Epithelial cell of proximal tubule (primary cell): ENCODE results near the gene SHROOM2. TPM values are rescaled to one million over a fixed set of nuclear protein-coding genes. Genes with fewer than 3 reads are reported as not detected.
A peak's percentile ranks its signal among the peaks of the same experiment; 100 is the strongest.

Experiments
- DNase-seq: peaks from one replicate; pipeline ENCODE4 v3.0.0-alpha.2; 2011; ENCODE audit warnings: low read depth
- H3K4me3 ChIP-seq: 2 replicates; pipeline ENCODE4 v1.5.1; 2011; ENCODE audit warnings: low read depth, mild to moderate bottlenecking, low read length
- total RNA-seq: library from RNA; depleted of rRNA; stranded (reverse); fragments of >200 nt; gene quantifications from 2 replicates; pipeline ENCODE4 v1.2.3, GENCODE V29; 2015
- TF ChIP-seq, protein P1 (sequence below): conservative IDR thresholded peaks from 2 replicates; pipeline ENCODE4 v1.5.1; 2012; ENCODE audit warnings: low read depth, mild to moderate bottlenecking, low read length

Gene SHROOM2
- total RNA-seq, 1 donor from 2014 or later = 8.9 TPM

DNA sequence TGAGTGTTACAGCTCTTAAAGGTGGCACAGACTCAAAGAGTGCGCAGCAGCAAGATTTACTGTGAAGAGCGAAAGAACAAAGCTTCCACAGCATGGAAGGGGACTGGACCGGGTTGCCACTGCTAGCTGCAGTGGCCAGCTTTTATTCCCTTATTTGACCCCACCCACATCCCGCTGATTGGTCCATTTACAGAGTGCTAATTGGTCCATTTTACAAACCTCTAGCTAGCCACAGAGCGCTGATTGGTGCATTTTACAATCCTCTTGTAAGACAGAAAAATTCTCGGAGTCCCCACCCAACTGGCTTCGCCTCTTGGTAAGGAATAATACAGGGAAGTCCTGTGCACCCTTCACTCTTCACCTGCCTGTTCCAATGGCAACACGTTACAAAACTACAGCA is 1.9 kb upstream of the SHROOM2 start:
- DNase-seq = no peak
- TF ChIP-seq, protein P1, sequence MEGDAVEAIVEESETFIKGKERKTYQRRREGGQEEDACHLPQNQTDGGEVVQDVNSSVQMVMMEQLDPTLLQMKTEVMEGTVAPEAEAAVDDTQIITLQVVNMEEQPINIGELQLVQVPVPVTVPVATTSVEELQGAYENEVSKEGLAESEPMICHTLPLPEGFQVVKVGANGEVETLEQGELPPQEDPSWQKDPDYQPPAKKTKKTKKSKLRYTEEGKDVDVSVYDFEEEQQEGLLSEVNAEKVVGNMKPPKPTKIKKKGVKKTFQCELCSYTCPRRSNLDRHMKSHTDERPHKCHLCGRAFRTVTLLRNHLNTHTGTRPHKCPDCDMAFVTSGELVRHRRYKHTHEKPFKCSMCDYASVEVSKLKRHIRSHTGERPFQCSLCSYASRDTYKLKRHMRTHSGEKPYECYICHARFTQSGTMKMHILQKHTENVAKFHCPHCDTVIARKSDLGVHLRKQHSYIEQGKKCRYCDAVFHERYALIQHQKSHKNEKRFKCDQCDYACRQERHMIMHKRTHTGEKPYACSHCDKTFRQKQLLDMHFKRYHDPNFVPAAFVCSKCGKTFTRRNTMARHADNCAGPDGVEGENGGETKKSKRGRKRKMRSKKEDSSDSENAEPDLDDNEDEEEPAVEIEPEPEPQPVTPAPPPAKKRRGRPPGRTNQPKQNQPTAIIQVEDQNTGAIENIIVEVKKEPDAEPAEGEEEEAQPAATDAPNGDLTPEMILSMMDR = no peak
- H3K4me3 ChIP-seq = no peak overlapping the region

DNA sequence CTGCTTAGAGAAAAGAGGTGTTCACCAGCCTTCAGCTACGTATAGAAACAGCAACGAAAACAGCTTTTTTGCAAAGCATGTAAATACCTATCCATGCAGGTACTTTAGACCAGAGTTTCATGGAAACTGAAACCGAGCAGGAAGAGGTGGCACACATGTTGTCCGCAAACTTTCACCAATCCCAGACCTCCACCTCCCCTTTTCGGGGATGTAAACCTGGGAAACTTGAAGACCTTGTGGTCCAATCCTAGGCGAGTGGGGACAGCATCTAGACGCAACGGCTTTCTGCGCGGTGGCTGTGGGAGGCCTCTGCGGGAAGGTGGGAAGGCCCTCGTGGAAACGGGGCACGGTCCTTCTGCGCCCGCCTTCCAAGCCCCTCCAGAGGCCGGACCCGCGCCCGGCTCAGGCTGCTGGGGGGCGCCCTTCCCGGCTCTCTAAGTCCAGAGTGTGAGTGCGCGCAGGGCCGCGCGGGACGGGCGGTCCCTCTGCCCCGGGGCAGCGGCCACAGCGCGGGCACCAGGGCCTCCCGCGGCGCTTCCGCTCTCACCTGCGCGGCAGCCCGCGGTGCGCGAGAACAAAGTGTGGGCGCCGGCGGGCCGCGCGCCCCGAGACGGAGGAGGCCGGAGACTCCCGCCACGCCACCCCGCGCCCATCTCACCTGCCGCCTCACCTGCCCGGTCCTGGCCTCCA is 830 bp upstream of the SHROOM2 start:
- peak overlapping the region; percentile 66 for H3K4me3 ChIP-seq
- DNase-seq = no peak

DNA sequence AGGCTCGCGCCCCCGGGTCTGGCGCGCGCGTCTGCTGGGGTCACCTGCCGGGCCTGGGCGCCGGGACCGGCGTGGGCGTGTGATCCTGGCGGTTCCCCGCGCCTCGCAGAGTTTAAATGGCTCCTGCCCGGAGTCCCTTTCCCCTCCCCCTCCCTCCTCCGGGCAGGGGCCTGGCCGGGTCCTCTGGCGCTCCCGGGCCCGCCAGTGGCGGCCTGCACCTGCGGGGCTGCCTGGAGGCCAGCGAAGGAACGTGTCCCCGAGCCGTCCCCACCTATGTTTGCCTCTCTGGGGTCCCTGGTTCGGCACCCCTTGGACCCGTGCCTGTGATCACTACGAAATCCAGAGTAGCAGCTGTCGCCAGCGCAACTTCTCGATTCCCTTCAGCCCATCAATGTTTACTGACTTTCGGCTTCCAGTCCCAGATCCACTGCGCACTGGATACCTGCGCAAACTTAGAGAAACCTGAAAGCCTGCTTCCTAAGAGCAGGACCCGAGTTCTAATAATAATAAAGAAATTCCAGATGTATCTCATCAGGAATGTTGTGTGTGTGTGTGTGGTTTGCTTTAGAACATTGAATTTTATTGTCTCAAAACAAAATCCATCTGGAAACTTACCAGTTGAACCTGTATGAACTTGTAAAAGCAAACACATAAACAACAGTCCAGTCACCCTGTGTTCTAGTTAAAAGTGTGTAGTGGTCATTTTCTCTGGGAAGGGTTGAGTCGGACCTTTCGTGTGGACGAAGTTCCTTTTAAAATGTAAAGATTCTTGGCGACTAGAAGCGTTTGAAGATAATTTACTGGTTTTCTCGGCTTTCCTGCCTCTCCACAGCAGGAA is 788 bp downstream of the SHROOM2 start:
- TF ChIP-seq, protein P1 = no peak
- DNase-seq = no peak
- H3K4me3 ChIP-seq = peak overlapping the region; percentile 66

More for the DNA sequence above, 830 bp upstream of the SHROOM2 start:
- TF ChIP-seq, protein P1 = no peak

DNA sequence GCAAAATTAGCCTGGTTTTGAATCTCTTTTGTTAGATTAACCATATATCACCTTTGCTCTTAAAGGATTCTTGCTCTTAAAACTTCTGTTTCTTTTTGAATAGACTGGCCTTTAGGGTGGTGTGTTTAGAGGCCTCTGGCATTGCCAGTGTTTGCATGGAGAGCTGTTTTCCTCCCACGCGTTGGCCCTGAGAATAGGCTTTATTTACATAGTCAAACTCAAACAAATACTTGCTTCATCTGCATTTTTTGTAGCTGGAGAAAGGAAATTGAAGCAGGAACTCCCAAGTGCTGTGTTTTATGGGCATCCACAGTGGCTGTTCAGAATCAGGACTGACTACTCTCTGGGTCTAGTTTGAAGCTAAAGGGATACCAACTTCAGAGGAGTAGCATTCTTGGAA is 2.7 kb downstream of the SHROOM2 start:
- no peak overlapping the region for H3K4me3 ChIP-seq
- TF ChIP-seq, protein P1 = no peak
- no peak for DNase-seq

DNA sequence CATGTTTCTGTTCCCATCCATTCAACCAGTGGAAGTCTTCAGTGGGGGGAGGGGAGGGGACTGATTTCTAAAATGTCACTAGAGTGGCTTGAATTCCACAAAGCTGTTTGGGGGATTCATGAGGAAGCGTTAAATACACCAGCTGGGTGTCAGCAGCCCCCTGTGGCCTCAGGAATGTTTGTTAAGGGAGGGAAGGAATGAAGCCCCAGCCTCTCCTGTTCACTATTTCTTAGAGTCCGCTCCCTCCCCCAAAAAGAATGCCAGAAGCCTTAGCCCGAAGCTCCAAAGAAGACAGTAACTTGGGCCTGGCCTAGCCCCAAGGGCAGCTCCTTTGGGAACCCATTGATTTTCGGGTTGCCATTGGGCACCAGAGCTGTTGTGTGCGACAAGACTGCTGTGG is 3.3 kb downstream of the SHROOM2 start:
- no peak for DNase-seq
- TF ChIP-seq, protein P1 = no peak
- H3K4me3 ChIP-seq = no peak overlapping the region

DNA sequence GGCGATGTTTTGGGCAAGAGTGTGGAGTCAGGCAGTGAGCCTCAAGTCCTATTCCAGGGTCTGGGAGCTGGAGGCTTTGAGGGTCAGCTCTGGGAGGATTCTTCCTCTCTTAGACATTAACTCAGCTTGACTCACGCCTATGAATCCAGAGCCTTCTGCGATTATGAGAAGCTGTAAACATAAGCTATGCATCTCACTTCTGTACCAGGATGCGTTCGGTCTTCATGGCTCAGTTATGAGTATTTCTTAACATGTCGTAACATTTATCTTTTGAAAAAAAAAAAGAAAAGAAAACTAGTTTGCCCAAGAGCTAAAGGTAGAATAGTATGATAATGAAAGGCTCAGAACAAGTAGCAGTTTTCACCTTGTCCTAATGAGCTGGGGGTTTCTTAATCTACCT is 4.6 kb downstream of the SHROOM2 start:
- TF ChIP-seq, protein P1 = no peak
- no peak for DNase-seq
- H3K4me3 ChIP-seq = no peak overlapping the region
